Heart left ventricle (tissue), 13 donors: Measurements from ENCODE around the gene MCTP1.

ENCODE experiments used
- CTCF ChIP-seq, 12 donors: fragments of 200-600 bp; sonication (generic) in 4 of 12; IDR thresholded peaks; one replicate each; pipeline versions ENCODE4 v1.5.0 to v1.8.0; 2018 to 2022; ENCODE audit warnings: antibody characterized with exemption in 12 of 12, mild to moderate bottlenecking in 5 of 12
- POLR2A ChIP-seq, 2 donors: fragments of 450-650 bp; IDR thresholded peaks; one replicate each; pipeline ENCODE4 v1.6.1; 2017; ENCODE audit warnings: antibody characterized with exemption in 2 of 2, mild to moderate bottlenecking in 2 of 2, moderate library complexity in 2 of 2
- donor health status: ischemic (EF 13 %, LVEDD 7.1; RV severe dilation, severe dysfunction).
- donor health status: DM: no; HTN: yes; CAD: no.
- donor health status: DM: no; HTN: no; CAD: no.
- donor health status: ischemic (EF 25% LVEDD 6.9; RV normal size, moderate dysfunction).
- donor health status: ischemic (EF 25% LVEDD 5.7; RV mildly dilated, moderate dysfunction).
- donor health status: ischemic (EF 35%, LVEDD 5.7; RV mildly dilated, moderate dysfunction).
- donor health status: nonischemic (EF 11% LVEDD 7.7; RV severe dilation, severe dysfunction).
- donor health status: DM: yes; HTN: yes; CAD: no.
- donor health status: PGD.
- donor health status: ischemic (EF 29% LVEDD 5.4; RV normal size, mild dysfunction).
- donor health status: nonischemic (EF 23%, LVEDD 6.1; RV moderate dilation, normal function).

- TF ChIP-seq POLR2A (IDR thresholded peaks at IDR 0.05) (no peak), CTCF (IDR thresholded peaks at IDR 0.05) (no peak)
These were observed 206.0 kb downstream of the MCTP1 start for GRCh38 chr5:95078868-95079267.
